GM23248 (cell line): ENCODE data around the gene FAM237A. TPM values are rescaled to one million over a fixed set of nuclear protein-coding genes. Genes with fewer than 3 reads are reported as not detected.

Source experiments
- DNase-seq: peaks from one replicate; pipeline ENCODE4 v3.0.0-alpha.2; 2015
- H2AFZ ChIP-seq: fragments of 200-600 bp; sonication (generic); 2 replicates; pipeline ENCODE4 v1.6.1; 2016; ENCODE audit warnings: antibody characterized with exemption
- H3F3A ChIP-seq: fragments of 200-600 bp; sonication (generic); 2 replicates; pipeline ENCODE4 v1.6.1; 2016; ENCODE audit warnings: mild to moderate bottlenecking, antibody characterized with exemption, mixed run types; ENCODE audit not compliant: insufficient read depth
- H3K27ac ChIP-seq: fragments of 200-600 bp; sonication (generic); 2 replicates; pipeline ENCODE4 v1.5.1; 2016; ENCODE audit warnings: mild to moderate bottlenecking
- H3K27me3 ChIP-seq: fragments of 200-600 bp; sonication (generic); replicated peaks from 2 replicates; pipeline ENCODE4 v1.6.1; 2016; ENCODE audit warnings: mild to moderate bottlenecking; ENCODE audit not compliant: insufficient read depth
- H3K36me3 ChIP-seq: fragments of 200-600 bp; sonication (generic); 2 replicates; pipeline ENCODE4 v1.6.1; 2016; ENCODE audit warnings: low read depth, mild to moderate bottlenecking
- H3K4me1 ChIP-seq: fragments of 200-600 bp; sonication (generic); 2 replicates; pipeline ENCODE4 v1.6.1; 2016; ENCODE audit warnings: mild to moderate bottlenecking; ENCODE audit not compliant: insufficient read depth
- H3K4me2 ChIP-seq: fragments of 200-600 bp; sonication (generic); one replicate; pipeline ENCODE4 v1.6.1; 2016; ENCODE audit warnings: mild to moderate bottlenecking; ENCODE audit not compliant: unreplicated experiment
- H3K4me3 ChIP-seq: fragments of 200-600 bp; sonication (generic); 2 replicates; pipeline ENCODE4 v1.5.1; 2016; ENCODE audit warnings: mild to moderate bottlenecking
- H3K79me2 ChIP-seq: fragments of 200-600 bp; sonication (generic); 2 replicates; pipeline ENCODE4 v1.6.1; 2016; ENCODE audit warnings: mild to moderate bottlenecking; ENCODE audit not compliant: insufficient read depth
- H3K9ac ChIP-seq: fragments of 200-600 bp; sonication (generic); 2 replicates; pipeline ENCODE4 v1.6.1; 2016; ENCODE audit warnings: mild to moderate bottlenecking
- H3K9me2 ChIP-seq: fragments of 200-600 bp; sonication (generic); 2 replicates; pipeline ENCODE4 v1.6.1; 2016; ENCODE audit warnings: mixed run types, mild to moderate bottlenecking, moderate library complexity; ENCODE audit not compliant: insufficient read depth
- H3K9me3 ChIP-seq: fragments of 200-600 bp; sonication (generic); one replicate; pipeline ENCODE4 v1.6.1; 2017; ENCODE audit warnings: low read depth
- H4K20me1 ChIP-seq: fragments of 200-600 bp; sonication (generic); 2 replicates; pipeline ENCODE4 v1.6.0; 2016; ENCODE audit not compliant: insufficient read depth
- EZH2 ChIP-seq: fragments of 200-600 bp; sonication (generic); IDR thresholded peaks from 2 replicates; pipeline ENCODE4 v1.6.1; 2018; ENCODE audit warnings: antibody characterized with exemption, mild to moderate bottlenecking; ENCODE audit not compliant: insufficient read depth, poor library complexity, severe bottlenecking
- EZH2phosphoT487 ChIP-seq: fragments of 200-600 bp; sonication (generic); IDR thresholded peaks from 2 replicates; pipeline ENCODE4 v1.6.1; 2018; ENCODE audit warnings: antibody characterized with exemption, moderate library complexity, mild to moderate bottlenecking, low read depth; ENCODE audit not compliant: insufficient read depth
- WGBS, 2 experiments: methylation state at CpG; one replicate each; pipeline ENCODE4 v1.1.6; 2015 to 2017; ENCODE audit warnings: low lambda C conversion rate in 2 of 2, low coverage in 1 of 2; ENCODE audit errors: missing lambda C conversion rate in 2 of 2; 5-methylcytosine and 5-hydroxymethylcytosine counted together
- in situ Hi-C: fragments of 300-500 bp; cut with MboI; formaldehyde crosslinking; loops from 2 replicates; pipeline ENCODE4 v1.15.0; 2020
- polyA plus RNA-seq: library from polyadenylated mRNA; unstranded; fragments of >200 nt; fragmentation: Nextera tagmentation; extraction: Ambion mirVana; gene quantifications from 2 replicates; pipeline ENCODE4 v1.2.1, GENCODE V29; 2016
- total RNA-seq: library from RNA; depleted of rRNA; stranded (reverse); fragments of >200 nt; shearing (Covaris generic); gene quantifications from 2 replicates; pipeline ENCODE4 v1.2.3, GENCODE V29; 2014

The FAM237A gene
- total and polyA plus RNA-seq, 2 experiments from 2014 or later: not detected

DNA sequence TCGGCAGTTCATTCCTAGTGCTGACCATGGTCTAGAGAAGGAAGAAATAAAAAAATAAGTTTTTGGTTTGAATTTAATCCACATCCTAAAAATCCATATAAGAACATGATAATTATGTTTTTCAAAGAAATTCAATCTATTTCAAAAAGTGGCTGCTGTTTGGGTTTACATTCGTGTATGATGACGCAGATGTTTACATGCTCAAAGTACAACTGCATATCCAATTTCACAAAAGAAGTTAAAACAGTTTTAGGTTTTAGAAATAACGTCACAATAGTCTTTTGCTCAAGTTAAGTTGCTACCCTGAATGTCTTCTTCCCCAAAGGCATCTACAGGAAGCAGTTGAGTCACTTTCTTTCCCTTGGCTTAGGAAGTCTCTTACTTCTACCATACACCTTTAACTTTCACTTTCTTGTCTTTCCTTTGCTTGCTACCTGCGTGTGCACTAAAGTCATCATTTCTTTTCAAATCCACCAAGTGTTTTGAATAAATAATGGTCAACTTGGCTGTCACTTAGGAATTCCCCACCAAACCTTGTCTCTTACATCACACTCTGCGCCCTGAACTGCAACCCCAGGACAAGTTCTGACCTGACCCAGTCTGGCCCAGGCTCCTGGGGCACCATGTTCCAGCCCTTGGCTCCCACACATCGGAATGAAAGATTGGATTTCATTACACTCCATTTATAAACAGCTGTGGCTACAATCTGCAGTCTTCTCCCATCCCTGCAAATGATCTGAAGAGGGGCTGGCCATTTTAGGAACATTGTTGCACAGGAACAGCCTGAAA, 28.4 kb downstream of the FAM237A start:
- Histone ChIP-seq H3K9ac (no peak overlapping the region), H3K36me3 (no peaks in the 10 kb centered on the region), H3K79me2 (no peaks in the 10 kb centered on the region), H3K9me2 (no peaks in the 10 kb centered on the region), H2AFZ (no peak overlapping the region), H3K4me1 (no peaks in the 10 kb centered on the region), H4K20me1 (no peaks in the 10 kb centered on the region), H3K9me3 (no peaks in the 10 kb centered on the region), H3K4me3 (no peak overlapping the region), H3F3A (no peaks in the 10 kb centered on the region), H3K27me3 (no peaks in the 10 kb centered on the region; the same call in none of the 2 replicates), H3K27ac (no peak overlapping the region), H3K4me2 (no peak overlapping the region)
- in situ Hi-C loops: no loop called here
- WGBS, 2 experiments: 45 to 50% methylated on average over 7 of the region's 7 CpGs
- no peak for DNase-seq
- no peak for TF ChIP-seq EZH2
- no peak for TF ChIP-seq EZH2phosphoT487

DNA sequence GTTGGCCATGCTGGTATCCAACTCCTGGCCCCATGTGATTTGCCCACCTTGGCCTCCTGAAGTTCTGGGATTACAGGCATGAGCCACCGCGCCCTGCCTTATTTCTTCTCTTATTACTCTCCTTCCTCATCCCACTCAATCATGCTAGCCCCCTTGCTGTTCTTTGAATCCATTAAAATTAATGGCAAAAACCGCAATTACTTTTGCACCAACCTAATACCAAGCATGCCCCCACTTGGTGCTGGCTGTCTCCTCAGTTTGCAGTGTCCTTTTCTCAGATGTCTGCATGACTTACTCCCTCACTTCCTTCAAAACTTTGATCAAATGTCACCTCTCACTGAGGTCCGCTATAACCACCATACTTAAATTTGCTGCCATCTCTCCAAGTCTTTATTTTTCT, 41.3 kb downstream of the FAM237A start:
- H3K4me1 ChIP-seq: no peaks in the 10 kb centered on the region
- no peaks in the 10 kb centered on the region for H3K9me3 ChIP-seq
- H3K4me3 ChIP-seq: no peak overlapping the region
- H3K36me3 ChIP-seq: no peaks in the 10 kb centered on the region
- H3K79me2 ChIP-seq: no peaks in the 10 kb centered on the region
- H3F3A ChIP-seq: no peaks in the 10 kb centered on the region
- no peak overlapping the region for H2AFZ ChIP-seq
- 41 to 42% methylated on average over 4 of the region's 4 CpGs for WGBS, 2 experiments
- no peak overlapping the region for H3K4me2 ChIP-seq
- DNase-seq: no peak
- no peak for TF ChIP-seq EZH2phosphoT487
- TF ChIP-seq EZH2: no peak
- H3K9ac ChIP-seq: no peak overlapping the region
- no peaks in the 10 kb centered on the region for H4K20me1 ChIP-seq
- H3K27me3 ChIP-seq: no peaks in the 10 kb centered on the region; the same call in 1 of the 2 replicates
- in situ Hi-C loops: loop anchor here (25.0 kb wide), 1 partner anchor 804 kb away; no protein-coding TSS in a partner anchor
- no peak overlapping the region for H3K27ac ChIP-seq
- H3K9me2 ChIP-seq: no peaks in the 10 kb centered on the region

DNA sequence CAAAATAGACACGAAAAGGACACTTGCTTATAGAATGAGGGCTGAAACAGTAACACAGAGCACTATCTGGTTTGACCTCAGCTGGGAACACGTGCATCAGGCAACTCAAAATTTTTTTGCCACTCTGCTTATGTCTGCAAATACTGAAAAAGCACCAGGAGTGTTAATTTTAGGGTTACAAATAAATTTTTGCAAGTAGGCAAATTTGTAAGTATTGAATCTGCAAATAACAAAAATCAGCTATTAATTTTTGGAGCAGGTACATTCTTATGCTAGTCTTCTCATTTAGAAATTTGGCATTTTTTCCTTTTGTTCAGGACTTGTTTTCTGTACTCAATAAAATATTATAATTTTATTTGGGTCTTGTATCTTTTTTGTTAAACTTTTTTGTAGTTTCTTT, 46.2 kb downstream of the FAM237A start:
- no peak overlapping the region for H3K4me3 ChIP-seq
- H3K36me3 ChIP-seq: no peaks in the 10 kb centered on the region
- H3K4me1 ChIP-seq: no peaks in the 10 kb centered on the region
- no peak overlapping the region for H2AFZ ChIP-seq
- in situ Hi-C loops: loop anchor here (25.0 kb wide), 1 partner anchor 799 kb away; no protein-coding TSS in a partner anchor
- H3K4me2 ChIP-seq: no peak overlapping the region
- no peak for TF ChIP-seq EZH2
- TF ChIP-seq EZH2phosphoT487: no peak
- WGBS, 2 experiments: 16 to 31% methylated on average over 2 of the region's 2 CpGs
- no peaks in the 10 kb centered on the region for H3K27me3 ChIP-seq
- H3F3A ChIP-seq: no peaks in the 10 kb centered on the region
- H3K79me2 ChIP-seq: no peaks in the 10 kb centered on the region
- H3K9me3 ChIP-seq: no peaks in the 10 kb centered on the region
- H3K9me2 ChIP-seq: no peaks in the 10 kb centered on the region
- no peak overlapping the region for H3K27ac ChIP-seq
- DNase-seq: no peak
- H4K20me1 ChIP-seq: no peaks in the 10 kb centered on the region
- no peak overlapping the region for H3K9ac ChIP-seq

DNA sequence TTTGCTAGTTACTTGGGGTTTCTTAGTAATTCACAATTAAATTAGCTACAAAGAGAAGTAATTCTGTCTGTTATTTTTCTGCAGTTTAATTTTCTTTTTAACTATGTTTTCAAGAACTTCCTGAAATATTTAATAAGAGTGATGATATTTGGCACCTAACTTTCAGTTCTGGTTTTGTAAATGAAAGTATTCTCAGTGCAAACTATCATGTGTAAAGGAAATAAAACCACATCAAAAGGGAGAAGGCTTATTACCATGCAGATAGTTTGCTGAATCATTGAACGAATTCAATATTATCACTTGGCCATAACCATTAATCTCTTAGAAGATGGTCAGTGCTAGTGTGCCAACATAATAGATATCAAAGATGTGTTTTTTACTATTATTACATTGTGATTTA, 46.7 kb downstream of the FAM237A start:
- in situ Hi-C loops: loop anchor here (25.0 kb wide), 1 partner anchor 798 kb away; no protein-coding TSS in a partner anchor
- Histone ChIP-seq H3K9me3 (no peaks in the 10 kb centered on the region), H2AFZ (no peak overlapping the region), H3F3A (no peaks in the 10 kb centered on the region), H3K9ac (no peak overlapping the region), H3K4me1 (no peaks in the 10 kb centered on the region), H3K79me2 (no peaks in the 10 kb centered on the region), H3K27me3 (no peaks in the 10 kb centered on the region), H4K20me1 (no peaks in the 10 kb centered on the region), H3K27ac (no peak overlapping the region), H3K36me3 (no peaks in the 10 kb centered on the region), H3K4me2 (no peak overlapping the region), H3K9me2 (no peaks in the 10 kb centered on the region), H3K4me3 (no peak overlapping the region)
- TF ChIP-seq EZH2 (no peak), EZH2phosphoT487 (no peak)
- DNase-seq: no peak
- WGBS, 2 experiments: 58 to 74% methylated on average over 1 of the region's 1 CpG
